HCT116 (cell line): ENCODE data around the gene CASK. TPM values are rescaled to one million over a fixed set of nuclear protein-coding genes. Genes with fewer than 3 reads are reported as not detected.

Experiments
- ATAC-seq: fragments of 200-7000 bp; cut with Tn5 transposase; 2 replicates; pipeline ENCODE4 v1.9.1; 2020; ENCODE audit warnings: mild to moderate bottlenecking, moderate library complexity
- BruUV-seq: library from RNA; stranded (reverse); fragments of 400-500 nt; replicated peaks from 2 replicates; lab custom pipeline; 2021; lab: Mats Ljungman, UMichigan
- CTCF ChIA-PET: fragments of 300-600 bp; sonication (Branson Sonifier 250); formaldehyde crosslinking; loops from one replicate; lab custom pipeline; 2021; ENCODE audit warnings: antibody characterized with exemption; lab: Charles Lee
- POLR2A ChIA-PET: fragments of 300-600, 350-600 bp; sonication (Branson Sonifier 250); formaldehyde crosslinking; loops from one replicate; lab custom pipeline; 2021; ENCODE audit warnings: antibody characterized with exemption; lab: Charles Lee
- RAD21 ChIA-PET, 2 experiments: fragments of 300-600 bp; sonication (Branson Sonifier 250); formaldehyde crosslinking; loops; one replicate each; lab custom pipeline; 2023; ENCODE audit warnings: low total read pairs in 2 of 2; ENCODE audit not compliant: uncharacterized antibody in 2 of 2, unreplicated experiment in 2 of 2, low non-redundant PET in 1 of 2; lab: Charles Lee
- DNase-seq: peaks from one replicate; pipeline ENCODE4 v3.0.0-alpha.2; 2010; ENCODE audit warnings: low read depth, low spot score
- H2AFZ ChIP-seq: fragments of 200-600 bp; shearing (Covaris generic), sonication (generic); 2 replicates; pipeline ENCODE4 v1.6.1; 2017; ENCODE audit warnings: low read depth, mixed run types, mixed read lengths, antibody characterized with exemption, low read length; ENCODE audit not compliant: poor library complexity, severe bottlenecking
- H3K27ac ChIP-seq: 2 replicates; pipeline ENCODE4 v1.5.1; 2012; ENCODE audit warnings: low read depth, low read length
- H3K27me3 ChIP-seq: fragments of 200-600 bp; sonication (generic); 2 replicates; pipeline ENCODE4 v1.6.1; 2016; ENCODE audit warnings: mixed run types, low read length, mixed read lengths; ENCODE audit not compliant: insufficient read depth
- H3K36me3 ChIP-seq, 2 experiments: fragments of 200-500 bp in 1 of 2; fragments of 200-600 bp in 1 of 2; sonication (Bioruptor generic) in 1 of 2; sonication (generic) in 1 of 2; 2 replicates each; pipeline versions ENCODE4 v1.5.1 to v1.6.1; 2014 to 2016; ENCODE audit warnings: low read length in 2 of 2, inconsistent platforms in 1 of 2, mixed read lengths in 1 of 2, mixed run types in 1 of 2; ENCODE audit not compliant: insufficient read depth in 2 of 2, control insufficient read depth in 1 of 2
- H3K4me1 ChIP-seq, 2 experiments: fragments of 200-600 bp in 1 of 2; sonication (generic) in 1 of 2; 2 replicates each; pipeline versions ENCODE4 v1.5.1 to v1.6.1; 2012 to 2017; ENCODE audit warnings: low read length in 2 of 2, inconsistent platforms in 1 of 2, mild to moderate bottlenecking in 1 of 2, mixed read lengths in 1 of 2, mixed run types in 1 of 2, moderate library complexity in 1 of 2; ENCODE audit not compliant: insufficient read depth in 2 of 2, control insufficient read depth in 1 of 2
- H3K4me2 ChIP-seq: fragments of 200-600 bp; sonication (generic); 2 replicates; pipeline ENCODE4 v1.6.1; 2017; ENCODE audit warnings: mixed run types, low read length, mixed read lengths
- H3K4me3 ChIP-seq, 2 experiments: fragments of 200-600 bp in 1 of 2; sonication (generic) in 1 of 2; replicated peaks in 1 of 2; 2 replicates each; pipeline ENCODE4 v1.5.1; 2011 to 2016; ENCODE audit warnings: low read length in 2 of 2, control low read depth in 1 of 2, low read depth in 1 of 2, mild to moderate bottlenecking in 1 of 2, mixed read lengths in 1 of 2, mixed run types in 1 of 2
- H3K79me2 ChIP-seq: fragments of 200-600 bp; sonication (generic); 2 replicates; pipeline ENCODE4 v1.6.1; 2017; ENCODE audit warnings: mild to moderate bottlenecking, mixed run types, low read length, moderate library complexity, mixed read lengths; ENCODE audit not compliant: insufficient read depth
- H3K9ac ChIP-seq: fragments of 200-600 bp; sonication (generic); 2 replicates; pipeline ENCODE4 v1.6.1; 2016; ENCODE audit warnings: low read length, mixed read lengths
- H3K9me2 ChIP-seq: fragments of 200-600 bp; sonication (generic), shearing (Covaris generic); 2 replicates; pipeline ENCODE4 v1.6.1; 2017; ENCODE audit warnings: mixed run types, mild to moderate bottlenecking, moderate library complexity; ENCODE audit not compliant: insufficient read depth
- H3K9me3 ChIP-seq, 2 experiments: fragments of 200-500 bp in 1 of 2; fragments of 200-600 bp in 1 of 2; sonication (Bioruptor generic) in 1 of 2; sonication (generic) in 1 of 2; 2 replicates each; pipeline ENCODE4 v1.6.1; 2014 to 2017; ENCODE audit warnings: low read length in 2 of 2, mixed read lengths in 2 of 2, inconsistent platforms in 1 of 2, low read depth in 1 of 2, mild to moderate bottlenecking in 1 of 2, mixed run types in 1 of 2, moderate library complexity in 1 of 2; ENCODE audit not compliant: control insufficient read depth in 1 of 2, insufficient read depth in 1 of 2
- H4K20me1 ChIP-seq: fragments of 200-600 bp; sonication (generic), shearing (Covaris generic); 2 replicates; pipeline ENCODE4 v1.6.1; 2017; ENCODE audit warnings: mixed run types, mild to moderate bottlenecking, moderate library complexity; ENCODE audit not compliant: insufficient read depth
- ATF3 ChIP-seq: IDR thresholded peaks from 2 replicates; pipeline ENCODE4 v1.6.1; 2012
- CBX3 ChIP-seq: IDR thresholded peaks from 2 replicates; pipeline ENCODE4 v1.6.1; 2012; ENCODE audit warnings: low read depth
- CEBPB ChIP-seq: IDR thresholded peaks from 2 replicates; pipeline ENCODE4 v1.6.1; 2012; ENCODE audit warnings: low read depth
- CTCF ChIP-seq, 3 experiments: fragments of 200-600 bp in 1 of 3; sonication (generic) in 1 of 3; IDR thresholded peaks in 2 of 3; conservative IDR thresholded peaks in 1 of 3; 2 replicates each; pipeline ENCODE4 v1.5.1; 2012 to 2017; ENCODE audit warnings: low read depth in 2 of 3, low read length in 2 of 3, antibody characterized with exemption in 1 of 3, borderline replicate concordance in 1 of 3, control low read depth in 1 of 3, mild to moderate bottlenecking in 1 of 3, mixed read lengths in 1 of 3, mixed run types in 1 of 3, moderate library complexity in 1 of 3; ENCODE audit not compliant: insufficient read depth in 1 of 3
- EGR1 ChIP-seq: IDR thresholded peaks from 2 replicates; pipeline ENCODE4 v1.6.1; 2012; ENCODE audit warnings: low read depth
- ELF1 ChIP-seq: IDR thresholded peaks from 2 replicates; pipeline ENCODE4 v1.6.1; 2012; ENCODE audit warnings: low read depth, borderline replicate concordance
- EZH2 ChIP-seq: fragments of 200-600 bp; sonication (generic); IDR thresholded peaks from 2 replicates; pipeline ENCODE4 v1.6.1; 2017; ENCODE audit warnings: antibody characterized with exemption, mixed run types
- EZH2phosphoT487 ChIP-seq: fragments of 200-600 bp; IDR thresholded peaks from 2 replicates; pipeline ENCODE4 v1.6.1; 2018; ENCODE audit warnings: antibody characterized with exemption, borderline replicate concordance
- FOSL1 ChIP-seq: IDR thresholded peaks from 2 replicates; pipeline ENCODE4 v1.6.1; 2012; ENCODE audit warnings: low read depth
- JUND ChIP-seq: IDR thresholded peaks from 2 replicates; pipeline ENCODE4 v1.6.1; 2012
- MAX ChIP-seq: IDR thresholded peaks from 2 replicates; pipeline ENCODE4 v1.6.1; 2012
- POLR2A ChIP-seq: IDR thresholded peaks from 2 replicates; pipeline ENCODE4 v1.7.0; 2011; ENCODE audit warnings: borderline replicate concordance; ENCODE audit not compliant: insufficient read depth, insufficient read length; ENCODE audit errors: extremely low read depth
- RAD21 ChIP-seq: IDR thresholded peaks from 2 replicates; pipeline ENCODE4 v1.6.1; 2012; ENCODE audit warnings: low read depth, mild to moderate bottlenecking
- SIN3A ChIP-seq: IDR thresholded peaks from 2 replicates; pipeline ENCODE4 v1.6.1; 2012; ENCODE audit warnings: low read depth
- SP1 ChIP-seq: IDR thresholded peaks from 2 replicates; pipeline ENCODE4 v1.6.1; 2012; ENCODE audit warnings: low read depth
- SRF ChIP-seq: IDR thresholded peaks from 2 replicates; pipeline ENCODE4 v1.6.1; 2012; ENCODE audit warnings: low read depth
- TCF7L2 ChIP-seq: IDR thresholded peaks from 2 replicates; pipeline ENCODE4 v1.7.0; 2011; ENCODE audit warnings: borderline replicate concordance, inconsistent platforms; ENCODE audit not compliant: insufficient read depth, insufficient read length; ENCODE audit errors: extremely low read depth
- YY1 ChIP-seq: IDR thresholded peaks from 2 replicates; pipeline ENCODE4 v1.6.1; 2011; ENCODE audit warnings: low read length, low read depth, moderate library complexity, mild to moderate bottlenecking; ENCODE audit not compliant: insufficient replicate concordance; ENCODE audit errors: extremely low read depth
- ZBTB33 ChIP-seq: IDR thresholded peaks from 2 replicates; pipeline ENCODE4 v1.6.1; 2011; ENCODE audit warnings: mild to moderate bottlenecking, low read length, moderate library complexity; ENCODE audit not compliant: insufficient replicate concordance; ENCODE audit errors: extremely low read depth
- intact Hi-C: fragments of 100-400 bp; cut with micrococcal nuclease; formaldehyde crosslinking; loops from 2 replicates; pipeline ENCODE4 v1.10.0; 2022
- total RNA-seq: library from RNA; stranded (reverse); gene quantifications from one replicate; pipeline ENCODE4 v1.2.1, GENCODE V29; 2021; ENCODE audit not compliant: unreplicated experiment

Gene CASK
- total RNA-seq, 1 experiment from 2014 or later, result 39.0 TPM

- ChIA-PET CTCF (no interaction called here), POLR2A (no interaction called here), RAD21 (no interaction called here)
- Histone ChIP-seq H3K9ac (no peak overlapping the region), H3K27me3 (no peaks in the 10 kb centered on the region), H4K20me1 (no peaks in the 10 kb centered on the region), H3K4me2 (no peak overlapping the region), H3K9me2 (no peaks in the 10 kb centered on the region), H3K4me1 (no peaks in the 10 kb centered on the region), H3K79me2 (no peaks in the 10 kb centered on the region), H2AFZ (no peak overlapping the region), H3K36me3 (no peaks in the 10 kb centered on the region), H3K27ac (no peak overlapping the region), H3K4me3 (no peak overlapping the region), H3K9me3 (no peaks in the 10 kb centered on the region)
- BruUV-seq, result no TSS peak
- intact Hi-C loops, result loop anchor here (2.0 kb wide), 1 partner anchor 202 kb away; no protein-coding TSS in a partner anchor
- TF ChIP-seq POLR2A (no peak), TCF7L2 (no peak), ZBTB33 (no peak), EZH2phosphoT487 (no peak), SRF (no peak), MAX (no peak), EGR1 (no peak), RAD21 (no peak), CTCF (IDR thresholded peaks at IDR 0.05 in 2 of 3, conservative IDR thresholded peaks at IDR 0.05 in 1 of 3; ENCODE audit: borderline replicate concordance in 1 of 3, insufficient read depth in 1 of 3, low read depth in 2 of 3, low read length in 2 of 3) (no peak), EZH2 (no peak), ATF3 (no peak), CEBPB (no peak), FOSL1 (no peak), CBX3 (no peak), YY1 (no peak), ELF1 (no peak), JUND (no peak), SIN3A (no peak), SP1 (no peak)
- no peak for DNase-seq
- ATAC-seq, result no peak
These were observed 162.2 kb downstream of the CASK start for GRCh38 chrX:41761169-41761568.
